RWPE2 (cell line): ENCODE data around the gene SLC22A6.

ENCODE experiments used
- ATAC-seq: fragments of 200-7000 bp; cut with Tn5 transposase; 3 replicates; pipeline ENCODE4 v1.9.1; 2021; ENCODE audit warnings: low read depth
- DNase-seq: peaks from one replicate; pipeline ENCODE4 v3.0.0-alpha.2; 2020; ENCODE audit warnings: low spot score
- H3K27ac ChIP-seq: fragments of 450-650 bp; 2 replicates; pipeline ENCODE4 v1.5.1; 2017; ENCODE audit warnings: mild to moderate bottlenecking; ENCODE audit not compliant: poor library complexity, severe bottlenecking
- H3K27me3 ChIP-seq: fragments of 250-450 bp; sonication (Bioruptor Pico); 2 replicates; pipeline ENCODE4 v1.5.1; 2021; ENCODE audit warnings: mild to moderate bottlenecking, moderate library complexity; ENCODE audit not compliant: insufficient read depth, poor library complexity, severe bottlenecking
- H3K36me3 ChIP-seq: fragments of 250-450 bp; sonication (Bioruptor Pico); 2 replicates; pipeline ENCODE4 v1.5.1; 2020; ENCODE audit warnings: low read depth, mild to moderate bottlenecking, moderate library complexity
- H3K4me1 ChIP-seq: fragments of 250-450 bp; sonication (Bioruptor Pico); 2 replicates; pipeline ENCODE4 v1.5.1; 2021; ENCODE audit warnings: mild to moderate bottlenecking, moderate library complexity; ENCODE audit not compliant: insufficient read depth, poor library complexity, severe bottlenecking
- H3K4me3 ChIP-seq: fragments of 250-450 bp; sonication (Bioruptor Pico); 2 replicates; pipeline ENCODE4 v1.5.1; 2021; ENCODE audit warnings: mild to moderate bottlenecking, moderate library complexity; ENCODE audit not compliant: severe bottlenecking
- H3K9me3 ChIP-seq: fragments of 250-450 bp; sonication (Bioruptor Pico); 2 replicates; pipeline ENCODE4 v1.5.1; 2021; ENCODE audit warnings: mild to moderate bottlenecking, moderate library complexity; ENCODE audit not compliant: severe bottlenecking
- TF ChIP-seq, protein P1 (sequence below): fragments of 450-650 bp; IDR thresholded peaks from one replicate; pipeline ENCODE4 v1.5.1; 2017; ENCODE audit warnings: mild to moderate bottlenecking, moderate library complexity; ENCODE audit not compliant: poor library complexity, severe bottlenecking

Gene SLC22A6, protein sequence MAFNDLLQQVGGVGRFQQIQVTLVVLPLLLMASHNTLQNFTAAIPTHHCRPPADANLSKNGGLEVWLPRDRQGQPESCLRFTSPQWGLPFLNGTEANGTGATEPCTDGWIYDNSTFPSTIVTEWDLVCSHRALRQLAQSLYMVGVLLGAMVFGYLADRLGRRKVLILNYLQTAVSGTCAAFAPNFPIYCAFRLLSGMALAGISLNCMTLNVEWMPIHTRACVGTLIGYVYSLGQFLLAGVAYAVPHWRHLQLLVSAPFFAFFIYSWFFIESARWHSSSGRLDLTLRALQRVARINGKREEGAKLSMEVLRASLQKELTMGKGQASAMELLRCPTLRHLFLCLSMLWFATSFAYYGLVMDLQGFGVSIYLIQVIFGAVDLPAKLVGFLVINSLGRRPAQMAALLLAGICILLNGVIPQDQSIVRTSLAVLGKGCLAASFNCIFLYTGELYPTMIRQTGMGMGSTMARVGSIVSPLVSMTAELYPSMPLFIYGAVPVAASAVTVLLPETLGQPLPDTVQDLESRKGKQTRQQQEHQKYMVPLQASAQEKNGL

DNA sequence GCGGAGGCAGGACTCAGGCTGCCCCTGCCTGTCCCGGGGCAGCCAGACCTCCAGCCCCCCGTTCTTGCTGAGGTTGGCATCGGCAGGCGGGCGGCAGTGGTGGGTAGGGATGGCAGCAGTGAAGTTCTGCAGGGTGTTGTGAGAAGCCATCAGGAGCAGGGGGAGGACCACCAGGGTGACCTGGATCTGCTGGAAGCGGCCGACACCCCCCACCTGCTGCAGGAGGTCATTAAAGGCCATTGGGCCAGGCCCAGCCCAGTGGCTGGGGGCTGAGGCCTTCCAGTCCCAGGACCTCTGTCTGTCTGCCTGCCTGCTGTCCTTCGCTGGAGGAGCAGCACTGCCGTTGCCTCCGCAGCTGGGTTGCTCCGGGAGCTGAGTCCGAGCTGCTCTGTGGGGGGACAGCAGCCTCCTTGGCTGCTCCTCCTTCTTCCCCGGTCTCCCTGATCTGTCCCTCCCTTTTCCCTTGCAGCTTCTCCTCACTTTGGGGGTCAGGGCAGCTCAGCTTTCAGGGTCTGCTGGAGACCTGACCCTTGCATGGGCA lies at the start of gene SLC22A6:
Gene SLC22A6, minus strand, starts transcription at position 517 of the 541 bp plus-strand sequence. Its CDS starts 277 bp downstream, at position 240.
- ATAC-seq (no peak), DNase-seq (no peak)
- H3K27me3 ChIP-seq: no peaks in the 10 kb centered on the region

DNA sequence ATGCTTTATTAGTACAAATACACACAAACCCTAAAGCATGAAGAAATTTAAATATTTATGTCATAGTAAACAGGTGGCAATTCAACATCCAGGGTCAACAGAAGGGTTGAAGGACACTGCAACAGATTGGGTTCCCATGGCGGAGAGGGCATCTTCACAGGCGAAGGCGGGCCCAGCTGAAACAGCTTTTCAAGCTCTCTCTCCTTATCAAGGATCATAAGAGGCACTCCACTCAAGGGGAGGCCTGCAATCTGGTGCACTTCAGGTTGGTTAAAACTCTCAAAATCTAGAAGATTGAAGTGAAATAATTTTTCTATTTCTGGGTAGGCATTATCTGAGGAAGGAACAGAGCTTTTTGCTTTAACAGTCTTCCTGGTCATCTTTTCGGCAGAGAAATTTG lies 47.7 kb upstream of the SLC22A6 start:
- no peaks in the 10 kb centered on the region for H3K36me3 ChIP-seq

More for the DNA sequence above, at the start of gene SLC22A6:
- no peaks in the 10 kb centered on the region for H3K4me1 ChIP-seq
- no peak within 1 kb of the TSS for H3K27ac ChIP-seq
- H3K9me3 ChIP-seq: no peaks in the 10 kb centered on the region
- TF ChIP-seq, protein P1, sequence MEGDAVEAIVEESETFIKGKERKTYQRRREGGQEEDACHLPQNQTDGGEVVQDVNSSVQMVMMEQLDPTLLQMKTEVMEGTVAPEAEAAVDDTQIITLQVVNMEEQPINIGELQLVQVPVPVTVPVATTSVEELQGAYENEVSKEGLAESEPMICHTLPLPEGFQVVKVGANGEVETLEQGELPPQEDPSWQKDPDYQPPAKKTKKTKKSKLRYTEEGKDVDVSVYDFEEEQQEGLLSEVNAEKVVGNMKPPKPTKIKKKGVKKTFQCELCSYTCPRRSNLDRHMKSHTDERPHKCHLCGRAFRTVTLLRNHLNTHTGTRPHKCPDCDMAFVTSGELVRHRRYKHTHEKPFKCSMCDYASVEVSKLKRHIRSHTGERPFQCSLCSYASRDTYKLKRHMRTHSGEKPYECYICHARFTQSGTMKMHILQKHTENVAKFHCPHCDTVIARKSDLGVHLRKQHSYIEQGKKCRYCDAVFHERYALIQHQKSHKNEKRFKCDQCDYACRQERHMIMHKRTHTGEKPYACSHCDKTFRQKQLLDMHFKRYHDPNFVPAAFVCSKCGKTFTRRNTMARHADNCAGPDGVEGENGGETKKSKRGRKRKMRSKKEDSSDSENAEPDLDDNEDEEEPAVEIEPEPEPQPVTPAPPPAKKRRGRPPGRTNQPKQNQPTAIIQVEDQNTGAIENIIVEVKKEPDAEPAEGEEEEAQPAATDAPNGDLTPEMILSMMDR: no peak
- H3K36me3 ChIP-seq: no peaks in the 10 kb centered on the region
- H3K4me3 ChIP-seq: no peak within 1 kb of the TSS

DNA sequence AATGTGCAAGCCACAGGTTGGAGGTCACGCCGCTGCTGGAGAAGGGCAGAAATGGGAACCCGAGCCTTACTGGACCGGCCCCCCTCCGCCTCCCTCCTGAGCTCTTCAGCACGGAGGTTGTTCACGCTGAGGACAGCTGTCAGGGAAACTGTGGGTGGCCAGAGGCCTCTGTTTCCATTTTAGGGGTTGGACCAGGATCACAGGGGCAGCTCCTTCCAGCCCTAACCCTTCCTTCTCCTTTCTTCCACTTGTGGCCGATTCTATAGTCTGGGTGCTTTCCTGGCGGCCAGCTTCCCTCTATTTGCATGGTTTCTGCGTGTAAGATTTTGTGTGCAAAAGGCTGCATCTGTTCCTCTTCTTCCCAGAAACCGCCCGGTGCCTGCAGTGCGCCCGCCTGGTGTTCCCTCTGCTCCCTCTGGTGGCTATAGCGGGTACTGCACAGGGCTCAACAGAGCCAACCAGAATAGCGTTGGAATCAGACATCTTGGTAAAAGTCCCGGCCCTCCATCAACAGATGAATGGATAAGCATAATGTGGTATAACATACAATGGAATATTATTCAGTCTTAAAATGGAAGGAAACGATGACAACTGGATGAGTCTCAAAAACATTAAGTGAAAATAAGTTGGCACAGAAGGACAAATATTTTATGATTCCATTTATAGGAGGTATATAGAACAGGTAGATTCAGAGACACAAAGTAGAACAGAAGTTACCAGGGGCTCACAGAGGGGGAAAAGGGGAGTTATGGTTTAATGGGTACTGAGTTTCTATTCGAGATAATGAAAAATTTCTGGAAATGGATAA lies 39.3 kb upstream of the SLC22A6 start:
- DNase-seq: no peak

More for the DNA sequence above, 47.7 kb upstream of the SLC22A6 start:
- ATAC-seq (no peak), DNase-seq (no peak)
- Histone ChIP-seq H3K9me3 (no peaks in the 10 kb centered on the region), H3K27me3 (peaks cover 12% of the 10 kb centered on the region), H3K4me1 (no peaks in the 10 kb centered on the region), H3K4me3 (no peak overlapping the region), H3K27ac (no peak overlapping the region)
- TF ChIP-seq, protein P1: no peak

DNA sequence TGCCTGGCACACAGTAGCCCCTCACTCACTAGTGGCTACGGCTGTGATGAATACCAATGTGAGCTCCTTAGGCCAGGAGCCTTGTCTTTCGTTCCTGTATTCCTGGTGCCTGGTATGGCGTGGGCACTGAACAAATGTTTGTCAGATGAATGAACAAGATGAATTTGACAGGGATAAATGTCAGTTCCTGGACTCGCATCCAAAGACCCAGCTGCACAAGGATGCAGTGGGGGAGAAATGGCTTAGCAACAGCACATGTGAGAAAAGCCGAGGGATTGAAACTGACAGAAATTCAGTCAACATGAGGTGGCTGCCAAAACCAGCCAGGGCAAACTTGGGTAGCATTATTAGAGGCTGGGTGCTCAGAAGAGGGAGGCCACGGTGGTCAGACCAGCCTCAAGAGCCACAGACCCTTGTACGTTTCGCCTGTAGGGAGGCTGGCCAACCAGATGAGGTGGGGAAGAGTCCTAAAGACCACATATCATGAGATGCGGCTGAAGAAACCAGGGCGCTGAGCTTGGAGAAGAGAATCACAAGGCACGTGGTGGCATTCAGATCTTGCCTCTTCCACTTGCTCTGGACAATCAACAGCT lies 38.6 kb upstream of the SLC22A6 start:
- DNase-seq: no peak
- no peak for ATAC-seq
- Histone ChIP-seq H3K36me3 (no peaks in the 10 kb centered on the region), H3K27me3 (no peaks in the 10 kb centered on the region), H3K9me3 (no peaks in the 10 kb centered on the region), H3K4me1 (no peaks in the 10 kb centered on the region), H3K4me3 (no peak overlapping the region), H3K27ac (no peak overlapping the region)
- TF ChIP-seq, protein P1: no peak

More for the DNA sequence above, 39.3 kb upstream of the SLC22A6 start:
- Histone ChIP-seq H3K9me3 (no peaks in the 10 kb centered on the region), H3K27ac (no peak overlapping the region), H3K4me1 (no peaks in the 10 kb centered on the region), H3K4me3 (no peak overlapping the region), H3K27me3 (no peaks in the 10 kb centered on the region), H3K36me3 (no peaks in the 10 kb centered on the region)
- TF ChIP-seq, protein P1: peak; percentile 96
- ATAC-seq: peak; percentile 86
